HEK293 (cell line): ENCODE results near the gene MAP1LC3B2.

ENCODE experiments used
- CTCF ChIA-PET: fragments of 350-600 bp; formaldehyde crosslinking; extraction: SDS; loops from one replicate; lab custom pipeline; 2021; ENCODE audit warnings: antibody characterized with exemption; lab: Yijun Ruan, JAX
- POLR2A ChIA-PET: fragments of 300-600 bp; formaldehyde crosslinking; extraction: SDS; loops from one replicate; lab custom pipeline; 2020; ENCODE audit warnings: antibody characterized with exemption, inconsistent platforms; lab: Yijun Ruan, JAX
- H3K27ac ChIP-seq: fragments of 200-500 bp; sonication (Bioruptor generic); 2 replicates; pipeline ENCODE4 v1.5.1; 2014; ENCODE audit warnings: low read depth, low read length, control low read depth, inconsistent platforms; ENCODE audit errors: extremely low read depth
- H3K36me3 ChIP-seq, 2 experiments: fragments of 200-500 bp in 1 of 2; sonication (Bioruptor generic) in 1 of 2; 1 replicate in 1 of 2; 2 replicates in 1 of 2; pipeline ENCODE4 v1.5.1; 2014 to 2017; ENCODE audit warnings: inconsistent platforms in 2 of 2, low read length in 2 of 2; ENCODE audit not compliant: control insufficient read depth in 2 of 2, insufficient read depth in 1 of 2
- H3K4me1 ChIP-seq: fragments of 200-500 bp; sonication (Bioruptor generic); 2 replicates; pipeline ENCODE4 v1.5.1; 2014; ENCODE audit warnings: mild to moderate bottlenecking, low read length, inconsistent platforms; ENCODE audit not compliant: control insufficient read depth, insufficient read depth
- H3K4me3 ChIP-seq: 2 replicates; pipeline ENCODE4 v1.5.1; 2011; ENCODE audit warnings: low read depth, mild to moderate bottlenecking, control low read depth, low read length, moderate library complexity
- H3K9me3 ChIP-seq: fragments of 200-500 bp; sonication (Bioruptor generic); 2 replicates; pipeline ENCODE4 v1.5.1; 2014; ENCODE audit warnings: low read depth, low read length, inconsistent platforms; ENCODE audit not compliant: control insufficient read depth, insufficient read depth
- BCL6B ChIP-seq: fragments of 450-650 bp; formaldehyde crosslinking; IDR thresholded peaks from 2 replicates; pipeline ENCODE4 v1.5.1; 2017; ENCODE audit warnings: missing biosample characterization, missing genetic modification characterization
- GLIS1 ChIP-seq: fragments of 450-650 bp; formaldehyde crosslinking; IDR thresholded peaks from 2 replicates; pipeline ENCODE4 v1.5.1; 2016; ENCODE audit warnings: missing biosample characterization, missing genetic modification characterization
- GLIS2 ChIP-seq: fragments of 450-650 bp; formaldehyde crosslinking; IDR thresholded peaks from 2 replicates; pipeline ENCODE4 v1.5.1; 2016; ENCODE audit warnings: missing biosample characterization, missing genetic modification characterization
- IKZF3 ChIP-seq: fragments of 450-650 bp; IDR thresholded peaks from 2 replicates; pipeline ENCODE4 v1.5.0; 2018; ENCODE audit warnings: missing biosample characterization, mild to moderate bottlenecking, missing genetic modification characterization, moderate library complexity
- KLF10 ChIP-seq: fragments of 450-650 bp; IDR thresholded peaks from 2 replicates; pipeline ENCODE4 v1.5.1; 2018; ENCODE audit warnings: missing biosample characterization, mild to moderate bottlenecking, missing genetic modification characterization
- KLF9 ChIP-seq: fragments of 450-650 bp; formaldehyde crosslinking; IDR thresholded peaks from 2 replicates; pipeline ENCODE4 v1.5.1; 2016; ENCODE audit warnings: missing biosample characterization, missing genetic modification characterization, low read depth
- MEIS1 ChIP-seq: sonication (generic); formaldehyde crosslinking; IDR thresholded peaks from 2 replicates; pipeline ENCODE4 v1.8.1; 2022; ENCODE audit warnings: missing genetic modification reagents, mild to moderate bottlenecking, borderline replicate concordance
- PATZ1 ChIP-seq: fragments of 450-650 bp; formaldehyde crosslinking; IDR thresholded peaks from 2 replicates; pipeline ENCODE4 v1.5.1; 2016; ENCODE audit warnings: missing biosample characterization, missing genetic modification characterization
- PRDM1 ChIP-seq: fragments of 450-650 bp; formaldehyde crosslinking; IDR thresholded peaks from 2 replicates; pipeline ENCODE4; 2016; ENCODE audit warnings: missing biosample characterization, missing genetic modification characterization
- SP2 ChIP-seq: fragments of 450-650 bp; formaldehyde crosslinking; IDR thresholded peaks from 2 replicates; pipeline ENCODE4 v1.5.1; 2016; ENCODE audit warnings: missing biosample characterization, missing genetic modification characterization
- SP3 ChIP-seq: fragments of 450-650 bp; formaldehyde crosslinking; IDR thresholded peaks from 2 replicates; pipeline ENCODE4 v1.5.1; 2016; ENCODE audit warnings: missing biosample characterization, missing genetic modification characterization
- WT1 ChIP-seq: fragments of 450-650 bp; formaldehyde crosslinking; IDR thresholded peaks from 2 replicates; pipeline ENCODE4 v1.5.1; 2016; ENCODE audit warnings: missing biosample characterization, missing genetic modification characterization
- ZBTB17 ChIP-seq: fragments of 450-650 bp; formaldehyde crosslinking; IDR thresholded peaks from 2 replicates; pipeline ENCODE4 v1.5.1; 2016; ENCODE audit warnings: missing biosample characterization, missing genetic modification characterization
- ZBTB20 ChIP-seq: fragments of 450-650 bp; formaldehyde crosslinking; IDR thresholded peaks from 2 replicates; pipeline ENCODE4 v1.5.1; 2016; ENCODE audit warnings: missing biosample characterization, missing genetic modification characterization
- ZBTB26 ChIP-seq: fragments of 450-650 bp; formaldehyde crosslinking; optimal IDR thresholded peaks from 2 replicates; pipeline ENCODE3; 2016; ENCODE audit warnings: missing biosample characterization, mild to moderate bottlenecking, missing genetic modification characterization
- ZBTB48 ChIP-seq: fragments of 450-650 bp; formaldehyde crosslinking; IDR thresholded peaks from 2 replicates; pipeline ENCODE4 v1.5.1; 2016; ENCODE audit warnings: missing biosample characterization, missing genetic modification characterization
- ZFP69B ChIP-seq: fragments of 450-650 bp; formaldehyde crosslinking; IDR thresholded peaks from 2 replicates; pipeline ENCODE4 v1.5.1; 2016; ENCODE audit warnings: missing biosample characterization, missing genetic modification characterization
- ZNF10 ChIP-seq: fragments of 450-650 bp; formaldehyde crosslinking; IDR thresholded peaks from 2 replicates; pipeline ENCODE4 v1.5.1; 2017; ENCODE audit warnings: missing biosample characterization, missing genetic modification characterization
- ZNF138 ChIP-seq: fragments of 450-650 bp; formaldehyde crosslinking; IDR thresholded peaks from 2 replicates; pipeline ENCODE4 v1.5.1; 2016; ENCODE audit warnings: missing biosample characterization, missing genetic modification characterization, borderline replicate concordance
- ZNF239 ChIP-seq: fragments of 450-650 bp; formaldehyde crosslinking; IDR thresholded peaks from 2 replicates; pipeline ENCODE4 v1.5.1; 2016; ENCODE audit warnings: missing biosample characterization, missing genetic modification characterization
- ZNF366 ChIP-seq: fragments of 450-650 bp; formaldehyde crosslinking; conservative IDR thresholded peaks from 2 replicates; pipeline ENCODE4 v1.5.1; 2016; ENCODE audit warnings: missing biosample characterization, missing genetic modification characterization
- ZNF398 ChIP-seq: fragments of 450-650 bp; formaldehyde crosslinking; IDR thresholded peaks from 2 replicates; pipeline ENCODE4 v1.5.1; 2017; ENCODE audit warnings: missing biosample characterization, missing genetic modification characterization
- ZNF513 ChIP-seq: fragments of 450-650 bp; IDR thresholded peaks from 2 replicates; pipeline ENCODE4 v1.5.1; 2018; ENCODE audit warnings: missing biosample characterization, missing genetic modification characterization
- ZNF596 ChIP-seq: fragments of 450-650 bp; IDR thresholded peaks from 2 replicates; pipeline ENCODE4 v1.5.0; 2018; ENCODE audit warnings: missing biosample characterization, mild to moderate bottlenecking, missing genetic modification characterization, moderate library complexity
- ZNF629 ChIP-seq: fragments of 450-650 bp; formaldehyde crosslinking; IDR thresholded peaks from 2 replicates; pipeline ENCODE4 v1.5.1; 2017; ENCODE audit warnings: missing biosample characterization, missing genetic modification characterization
- ZNF664 ChIP-seq: fragments of 450-650 bp; formaldehyde crosslinking; IDR thresholded peaks from 2 replicates; pipeline ENCODE4 v1.5.1; 2016; ENCODE audit warnings: missing biosample characterization, missing genetic modification characterization
- ZNF701 ChIP-seq: fragments of 450-650 bp; formaldehyde crosslinking; IDR thresholded peaks from 2 replicates; pipeline ENCODE4 v1.5.1; 2016; ENCODE audit warnings: missing biosample characterization, missing genetic modification characterization
- ZNF76 ChIP-seq: fragments of 450-650 bp; formaldehyde crosslinking; IDR thresholded peaks from 2 replicates; pipeline ENCODE4; 2016; ENCODE audit warnings: low read depth, missing biosample characterization, missing genetic modification characterization, borderline replicate concordance
- ZNF777 ChIP-seq: fragments of 450-650 bp; formaldehyde crosslinking; IDR thresholded peaks from 2 replicates; pipeline ENCODE4 v1.5.1; 2017; ENCODE audit warnings: missing biosample characterization, missing genetic modification characterization, borderline replicate concordance

The MAP1LC3B2 gene

GRCh38 chr12:116532986-116533342 lies 26.2 kb upstream of the MAP1LC3B2 start (continued):
- peak; percentile 47; the same call in 1 of the 2 replicates for TF ChIP-seq SP3
- TF ChIP-seq ZFP69B: no peak
- 0 out of 2 replicates have a peak, but pooled peaks have one; percentile 28 for TF ChIP-seq KLF10 (tag by site-specific recombination)
- no peak for TF ChIP-seq ZNF777 (tag by site-specific recombination)
- 0 out of 2 replicates have a peak, but pooled peaks have one; percentile 41 for TF ChIP-seq ZNF10
- TF ChIP-seq ZNF366 (tag by site-specific recombination): no peak
- peak; percentile 78; the same call in 1 of the 2 replicates for TF ChIP-seq ZBTB48 (tag by site-specific recombination)
- no peak for TF ChIP-seq PRDM1

- H3K9me3 ChIP-seq: no peaks in the 10 kb centered on the region
- H3K4me3 ChIP-seq: peak overlapping the region; percentile 43
- peaks cover 11% of the 10 kb centered on the region for H3K4me1 ChIP-seq
- ChIA-PET CTCF (interaction anchor here (0.6 to 1.2 kb wide), 5 partner anchors 65 to 318 kb away, joined by 3 to 4 read pairs (median 3); no protein-coding TSS in a partner anchor), POLR2A (interaction anchor here (0.8 to 1.1 kb wide), 3 partner anchors 15 to 257 kb away, joined by 4 to 5 read pairs (median 4); partner anchors contain the start of gene MED13L)
- peak overlapping the region; percentile 82 for H3K27ac ChIP-seq
- no peaks in the 10 kb centered on the region for H3K36me3 ChIP-seq
- TF ChIP-seq ZNF513 (tag by site-specific recombination): peak; percentile 66
- no peak for TF ChIP-seq MEIS1 (CRISPR knock-in tag)
- 0 out of 2 replicates have a peak, but pooled peaks have one; percentile 59 for TF ChIP-seq ZNF239
- TF ChIP-seq SP3: peak; percentile 57
- TF ChIP-seq GLIS1 (tag by site-specific recombination): peak; percentile 71
- TF ChIP-seq GLIS2 (tag by site-specific recombination): peak; percentile 34
- peak; percentile 5 for TF ChIP-seq ZBTB26 (tag by site-specific recombination)
- 0 out of 2 replicates have a peak, but pooled peaks have one; percentile 54 for TF ChIP-seq KLF9
- TF ChIP-seq ZNF76: 0 out of 2 replicates have a peak, but pooled peaks have one; percentile 35
- no peak for TF ChIP-seq ZNF701
- TF ChIP-seq PATZ1 (tag by site-specific recombination): peak; percentile 77
- TF ChIP-seq IKZF3 (tag by site-specific recombination): peak; percentile 96
- no peak for TF ChIP-seq ZNF629 (tag by site-specific recombination)
- no peak for TF ChIP-seq ZNF138
- TF ChIP-seq ZNF398 (tag by site-specific recombination): peak; percentile 96
- TF ChIP-seq ZBTB17 (tag by site-specific recombination): peak; percentile 90
- 0 out of 2 replicates have a peak, but pooled peaks have one; percentile 37 for TF ChIP-seq ZBTB20 (tag by site-specific recombination)
- no peak for TF ChIP-seq BCL6B (tag by site-specific recombination)
- 0 out of 2 replicates have a peak, but pooled peaks have one; percentile 22 for TF ChIP-seq ZNF596 (tag by site-specific recombination)
- peak; percentile 87 for TF ChIP-seq WT1
- peak; percentile 93 for TF ChIP-seq ZNF664 (tag by site-specific recombination)
- TF ChIP-seq SP2 (tag by site-specific recombination): peak; percentile 74
Observed at GRCh38 chr12:116533343-116534251, 25.6 kb upstream of the MAP1LC3B2 start.
